ENCODE measurements around the gene KDELR3.

DNA sequence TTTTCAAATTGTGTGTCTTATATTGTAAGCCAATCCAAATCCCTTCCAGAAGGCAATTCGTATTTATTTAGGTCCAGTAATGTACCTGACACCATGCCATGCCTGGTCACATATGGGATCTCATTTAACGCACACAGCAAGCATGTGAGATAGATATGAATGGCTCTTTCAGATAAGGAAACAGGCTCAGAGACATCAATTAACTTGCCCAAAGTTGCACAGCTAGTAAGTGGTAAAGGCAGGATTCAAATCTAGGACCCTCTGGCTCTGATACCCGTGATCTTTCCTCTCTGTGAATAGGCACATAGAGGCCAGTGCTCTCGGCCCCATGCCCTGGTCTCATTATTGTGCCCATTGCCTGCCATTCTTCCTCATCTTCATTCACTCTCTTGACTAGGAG is 47.2 kb upstream of the KDELR3 start:
- TF ChIP-seq POLR2AphosphoS5 (IDR thresholded peaks at IDR 0.05): no peak
- TF ChIP-seq POLR2A (IDR thresholded peaks at IDR 0.05): no peak
- TF ChIP-seq, protein P1, sequence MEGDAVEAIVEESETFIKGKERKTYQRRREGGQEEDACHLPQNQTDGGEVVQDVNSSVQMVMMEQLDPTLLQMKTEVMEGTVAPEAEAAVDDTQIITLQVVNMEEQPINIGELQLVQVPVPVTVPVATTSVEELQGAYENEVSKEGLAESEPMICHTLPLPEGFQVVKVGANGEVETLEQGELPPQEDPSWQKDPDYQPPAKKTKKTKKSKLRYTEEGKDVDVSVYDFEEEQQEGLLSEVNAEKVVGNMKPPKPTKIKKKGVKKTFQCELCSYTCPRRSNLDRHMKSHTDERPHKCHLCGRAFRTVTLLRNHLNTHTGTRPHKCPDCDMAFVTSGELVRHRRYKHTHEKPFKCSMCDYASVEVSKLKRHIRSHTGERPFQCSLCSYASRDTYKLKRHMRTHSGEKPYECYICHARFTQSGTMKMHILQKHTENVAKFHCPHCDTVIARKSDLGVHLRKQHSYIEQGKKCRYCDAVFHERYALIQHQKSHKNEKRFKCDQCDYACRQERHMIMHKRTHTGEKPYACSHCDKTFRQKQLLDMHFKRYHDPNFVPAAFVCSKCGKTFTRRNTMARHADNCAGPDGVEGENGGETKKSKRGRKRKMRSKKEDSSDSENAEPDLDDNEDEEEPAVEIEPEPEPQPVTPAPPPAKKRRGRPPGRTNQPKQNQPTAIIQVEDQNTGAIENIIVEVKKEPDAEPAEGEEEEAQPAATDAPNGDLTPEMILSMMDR (IDR thresholded peaks at IDR 0.05): no peak

Data from gastroesophageal sphincter (tissue), 3 donors.